Measurements from ENCODE around the gene ABCD1. TPM values are rescaled to one million over a fixed set of nuclear protein-coding genes. Genes with fewer than 3 reads are reported as not detected.
A peak's percentile ranks its signal among the peaks of the same experiment; 100 is the strongest.

ABCD1 gene
- total and polyA plus RNA-seq, 12 donors: 9.3 to 24.2 (median 14.4) TPM

GRCh38 chrX:153765138-153766079, 40.8 kb downstream of the ABCD1 start:
- no peaks in the 10 kb centered on the region for H3K36me3 ChIP-seq
- 35 to 58% methylated on average over 14 to 26 of the region's 27 CpGs for WGBS, 2 donors
- no peaks in the 10 kb centered on the region for H3K9me3 ChIP-seq
- TF ChIP-seq CTCF (IDR thresholded peaks at IDR 0.05): no peak
- peak overlapping the region in 9 of 10 donors; percentile 12 to 52 (median 39) for H3K27ac ChIP-seq
- peak overlapping the region in 3 of 10 donors; percentile 10 to 26 (median 10) for H3K4me3 ChIP-seq
- H3K4me1 ChIP-seq: peaks cover 3 to 23% (median 15%) of the 10 kb centered on the region in 9 donors
- intact Hi-C loops (cut with DNase I): loop anchor here in 5 of 10 donors (2.0 to 10.0 kb wide), 6 partner anchors 29 to 189 kb away; partner anchors contain the start of genes IDH3G (in 1 of the 5) and SSR4 (in 1 of the 5)
- ATAC-seq: peak; percentile 27 to 80 (median 63)
- DNase-seq: peak in 1 of 2 donors; percentile 30
- H3K27me3 ChIP-seq: peaks cover 0 to 11% (median 0%) of the 10 kb centered on the region in 7 donors

- intact Hi-C loops (cut with DNase I): loop anchor here in 2 of 10 donors (5.0 to 10.0 kb wide), 2 partner anchors 186 to 189 kb away; no protein-coding TSS in a partner anchor
- H3K27ac ChIP-seq: peak overlapping the region in 6 of 10 donors; percentile 14 to 48 (median 38)
Observed at GRCh38 chrX:153766098-153766817, 41.6 kb downstream of the ABCD1 start.

GRCh38 chrX:153766871-153767673, 42.4 kb downstream of the ABCD1 start:
- no peaks in the 10 kb centered on the region for H3K36me3 ChIP-seq
- H3K4me1 ChIP-seq: peaks cover 3 to 23% (median 15%) of the 10 kb centered on the region in 9 donors
- H3K27ac ChIP-seq: no peak overlapping the region
- H3K27me3 ChIP-seq: peaks cover 0 to 11% (median 0%) of the 10 kb centered on the region in 7 donors
- H3K4me3 ChIP-seq: no peak overlapping the region
- DNase-seq (peak in 1 of 2 donors; percentile 10), ATAC-seq (no peak)
- intact Hi-C loops (cut with DNase I): loop anchor here in 2 of 10 donors (5.0 to 10.0 kb wide), 2 partner anchors 185 to 188 kb away; no protein-coding TSS in a partner anchor
- TF ChIP-seq CTCF (IDR thresholded peaks at IDR 0.05): no peak
- H3K9me3 ChIP-seq: no peaks in the 10 kb centered on the region
- 90 to 94% methylated on average over 30 to 54 of the region's 56 CpGs for WGBS, 2 donors

More at GRCh38 chrX:153766098-153766817, 41.6 kb downstream of the ABCD1 start:
- Histone ChIP-seq H3K9me3 (no peaks in the 10 kb centered on the region), H3K4me3 (peak overlapping the region in 3 of 10 donors; percentile 10 to 26 (median 10)), H3K36me3 (no peaks in the 10 kb centered on the region), H3K27me3 (peaks cover 0 to 11% (median 0%) of the 10 kb centered on the region in 7 donors), H3K4me1 (peaks cover 3 to 23% (median 15%) of the 10 kb centered on the region in 9 donors)
- WGBS, 2 donors: 52 to 64% methylated on average over 17 to 21 of the region's 21 CpGs
- TF ChIP-seq CTCF (IDR thresholded peaks at IDR 0.05): no peak
- peak in 1 of 2 donors; percentile 11 for DNase-seq
- ATAC-seq: no peak

Measured in heart right ventricle (tissue), 16 donors.